SK-N-SH (cell line): ENCODE data around the gene WDFY2. TPM values are rescaled to one million over a fixed set of nuclear protein-coding genes. Genes with fewer than 3 reads are reported as not detected.

Source experiments
- CTCF ChIA-PET: fragments of 300-600, 350-600 bp; formaldehyde crosslinking; extraction: SDS; loops from one replicate; lab custom pipeline; 2021; lab: Yijun Ruan, JAX
- POLR2A ChIA-PET: fragments of 350-600 bp; sonication (Branson Sonifier 250); formaldehyde crosslinking; extraction: SDS; loops from one replicate; lab custom pipeline; 2020; ENCODE audit warnings: antibody characterized with exemption, inconsistent platforms; lab: Yijun Ruan, JAX
- DNase-seq: peaks from one replicate; pipeline ENCODE4 v3.0.0; 2012
- H2AFZ ChIP-seq: fragments of 200-600 bp; sonication (generic); 2 replicates; pipeline ENCODE4 v1.8.1; 2016; ENCODE audit warnings: antibody characterized with exemption, mild to moderate bottlenecking, low read depth
- H3F3A ChIP-seq: fragments of 200-600 bp; sonication (generic); replicated peaks from 2 replicates; pipeline ENCODE3; 2016; ENCODE audit warnings: antibody characterized with exemption, mild to moderate bottlenecking; ENCODE audit not compliant: insufficient read depth
- H3K27ac ChIP-seq, 2 experiments: fragments of 200-500 bp in 1 of 2; fragments of 200-600 bp in 1 of 2; sonication (Bioruptor generic) in 1 of 2; sonication (generic), shearing (Covaris generic) in 1 of 2; 2 replicates each; pipeline versions ENCODE4 v1.5.1 to v1.6.1; 2014 to 2016; ENCODE audit warnings: low read depth in 2 of 2, inconsistent platforms in 1 of 2, low read length in 1 of 2, mild to moderate bottlenecking in 1 of 2, mixed read lengths in 1 of 2
- H3K27me3 ChIP-seq: fragments of 200-600 bp; sonication (generic), shearing (Covaris generic); 2 replicates; pipeline ENCODE4 v1.6.1; 2016; ENCODE audit warnings: mixed run types; ENCODE audit not compliant: insufficient read depth
- H3K36me3 ChIP-seq, 2 experiments: fragments of 200-500 bp in 1 of 2; fragments of 200-600 bp in 1 of 2; sonication (Bioruptor generic) in 1 of 2; sonication (generic) in 1 of 2; replicated peaks in 1 of 2; 2 replicates each; pipeline versions ENCODE3 to v1.5.1; 2014 to 2016; ENCODE audit warnings: low read length in 1 of 2, mild to moderate bottlenecking in 1 of 2; ENCODE audit not compliant: insufficient read depth in 2 of 2, control insufficient read depth in 1 of 2
- H3K4me1 ChIP-seq, 2 experiments: fragments of 200-500 bp in 1 of 2; fragments of 200-600 bp in 1 of 2; sonication (Bioruptor generic) in 1 of 2; sonication (generic), shearing (Covaris generic) in 1 of 2; 2 replicates each; pipeline versions ENCODE4 v1.5.1 to v1.6.1; 2014 to 2016; ENCODE audit warnings: low read depth in 1 of 2, low read length in 1 of 2, mixed run types in 1 of 2; ENCODE audit not compliant: insufficient read depth in 2 of 2, control insufficient read depth in 1 of 2
- H3K4me2 ChIP-seq: fragments of 200-600 bp; sonication (generic), shearing (Covaris generic); 2 replicates; pipeline ENCODE4 v1.6.1; 2017; ENCODE audit warnings: mixed run types
- H3K4me3 ChIP-seq, 2 experiments: fragments of 200-500 bp in 1 of 2; fragments of 200-600 bp in 1 of 2; sonication (Bioruptor generic) in 1 of 2; sonication (generic), shearing (Covaris generic) in 1 of 2; 2 replicates each; pipeline versions ENCODE4 v1.5.1 to v1.8.1; 2014 to 2016; ENCODE audit warnings: low read depth in 2 of 2, inconsistent platforms in 1 of 2, low read length in 1 of 2, mild to moderate bottlenecking in 1 of 2, mixed read lengths in 1 of 2, moderate library complexity in 1 of 2
- H3K79me2 ChIP-seq: fragments of 200-600 bp; sonication (generic); 2 replicates; pipeline ENCODE4 v1.8.1; 2017; ENCODE audit warnings: mild to moderate bottlenecking; ENCODE audit not compliant: insufficient read depth
- H3K9ac ChIP-seq: fragments of 200-600 bp; sonication (generic); 2 replicates; pipeline ENCODE4 v1.6.1; 2017; ENCODE audit warnings: mixed run types
- H3K9me2 ChIP-seq: fragments of 200-600 bp; sonication (generic); 2 replicates; pipeline ENCODE4 v1.6.1; 2017; ENCODE audit warnings: mixed run types
- H3K9me3 ChIP-seq: fragments of 200-600 bp; sonication (generic); 2 replicates; pipeline ENCODE4 v1.6.1; 2017; ENCODE audit warnings: mixed run types, mild to moderate bottlenecking, moderate library complexity
- H4K20me1 ChIP-seq: fragments of 200-600 bp; sonication (generic); 2 replicates; pipeline ENCODE4 v1.6.1; 2017; ENCODE audit warnings: mild to moderate bottlenecking, mixed run types; ENCODE audit not compliant: insufficient read depth
- CTCF ChIP-seq: fragments of 200-600 bp; sonication (generic); IDR thresholded peaks from 2 replicates; pipeline ENCODE4 v1.6.1; 2017; ENCODE audit warnings: antibody characterized with exemption, mild to moderate bottlenecking, moderate library complexity
- ELF1 ChIP-seq: IDR thresholded peaks from 2 replicates; pipeline ENCODE4 v1.4.0; 2012
- EP300 ChIP-seq, 2 experiments: IDR thresholded peaks; 2 replicates each; pipeline versions ENCODE4 v1.4.0 to v1.6.1; 2012; ENCODE audit warnings: borderline replicate concordance in 1 of 2, low read depth in 1 of 2, low read length in 1 of 2
- EZH2phosphoT487 ChIP-seq: fragments of 200-600 bp; sonication (generic); IDR thresholded peaks from 2 replicates; pipeline ENCODE4 v1.6.1; 2017; ENCODE audit warnings: low read depth, mixed run types, mild to moderate bottlenecking, antibody characterized with exemption, moderate library complexity, borderline replicate concordance
- FOXM1 ChIP-seq: IDR thresholded peaks from 2 replicates; pipeline ENCODE4 v1.4.0; 2012; ENCODE audit warnings: low read depth, mild to moderate bottlenecking
- GATA2 ChIP-seq: sonication (generic); formaldehyde crosslinking; IDR thresholded peaks from 2 replicates; pipeline ENCODE4 v1.5.0; 2020; ENCODE audit warnings: mild to moderate bottlenecking, missing genetic modification reagents
- MXI1 ChIP-seq: IDR thresholded peaks from 2 replicates; pipeline ENCODE4 v1.6.1; 2012; ENCODE audit warnings: mild to moderate bottlenecking, low read depth, low read length, improper control_type of control experiment
- NRF1 ChIP-seq: IDR thresholded peaks from 2 replicates; pipeline ENCODE4 v1.6.1; 2012; ENCODE audit warnings: low read depth, mild to moderate bottlenecking, low read length
- PBX3 ChIP-seq: IDR thresholded peaks from 2 replicates; pipeline ENCODE4; 2012
- REST ChIP-seq: IDR thresholded peaks from 2 replicates; pipeline ENCODE4 v1.6.1; 2012; ENCODE audit warnings: mild to moderate bottlenecking, low read depth, low read length, moderate library complexity
- RFX5 ChIP-seq: IDR thresholded peaks from 2 replicates; pipeline ENCODE4 v1.6.1; 2012; ENCODE audit warnings: mild to moderate bottlenecking, improper control_type of control experiment, low read length
- RXRA ChIP-seq: IDR thresholded peaks from 2 replicates; pipeline ENCODE4 v1.4.0; 2012; ENCODE audit warnings: low read depth, mild to moderate bottlenecking, borderline replicate concordance
- SMC3 ChIP-seq: IDR thresholded peaks from 2 replicates; pipeline ENCODE4 v1.6.1; 2012; ENCODE audit warnings: low read depth, low read length, improper control_type of control experiment
- TCF12 ChIP-seq: IDR thresholded peaks from 2 replicates; pipeline ENCODE4 v1.4.0; 2012
- TEAD4 ChIP-seq: IDR thresholded peaks from 2 replicates; pipeline ENCODE4 v1.4.0; 2012; ENCODE audit warnings: mild to moderate bottlenecking, borderline replicate concordance; ENCODE audit not compliant: insufficient read depth
- YY1 ChIP-seq: IDR thresholded peaks from 2 replicates; pipeline ENCODE4 v1.4.0; 2012; ENCODE audit warnings: low read depth, mild to moderate bottlenecking
- ZBTB33 ChIP-seq: IDR thresholded peaks from 2 replicates; pipeline ENCODE4 v1.4.0; 2012; ENCODE audit warnings: low read depth, borderline replicate concordance
- WGBS: methylation state at CpG from one replicate; pipeline ENCODE4 v1.1.6; 2017; ENCODE audit warnings: low lambda C conversion rate; 5-methylcytosine and 5-hydroxymethylcytosine counted together
- polyA plus RNA-seq, 3 experiments: library from polyadenylated mRNA; depleted of rRNA; stranded (reverse); fragments of >200 nt; gene quantifications; 2 replicates each; pipeline ENCODE4 v1.2.3, GENCODE V29; 2012

Gene WDFY2
- polyA plus RNA-seq, 1 of the 3 experiments (the other 2 are of a cell fraction) = 4.1 TPM

- H3K36me3 ChIP-seq = peaks cover 0 to 4% of the 10 kb centered on the region in 2 experiments
- peaks cover 8 to 16% of the 10 kb centered on the region in 2 experiments; a peak in 3 of 4 replicates for H3K4me1 ChIP-seq
- H3K4me2 ChIP-seq = no peak overlapping the region
- no peak overlapping the region for H3K9ac ChIP-seq
- H4K20me1 ChIP-seq = no peaks in the 10 kb centered on the region
- no peaks in the 10 kb centered on the region for H3K27me3 ChIP-seq
- H3K4me3 ChIP-seq = no peak overlapping the region
- no peaks in the 10 kb centered on the region for H3K9me2 ChIP-seq
- H3K27ac ChIP-seq = no peak overlapping the region; a peak in 1 of 4 replicates
- WGBS = 94% methylated on average over 8 of the region's 8 CpGs
- no peak overlapping the region for H2AFZ ChIP-seq
- H3K79me2 ChIP-seq = peaks cover 34% of the 10 kb centered on the region; the same call in 1 of the 2 replicates
- peaks cover 8% of the 10 kb centered on the region for H3F3A ChIP-seq
- ChIA-PET CTCF (interaction anchor here (1.0 kb wide), 1 partner anchor 122 kb away, joined by 3 read pairs; no protein-coding TSS in a partner anchor), POLR2A (no interaction called here)
- no peaks in the 10 kb centered on the region for H3K9me3 ChIP-seq
- TF ChIP-seq FOXM1 (no peak), TCF12 (no peak), GATA2 (CRISPR knock-in tag) (no peak)
- no peak for DNase-seq
Measured at GRCh38 chr13:51663973-51664957, 80.0 kb downstream of the WDFY2 start.

GRCh38 chr13:51665456-51665855 lies 81.2 kb downstream of the WDFY2 start:
- no peak overlapping the region for H3K9ac ChIP-seq
- H3K4me2 ChIP-seq = no peak overlapping the region
- TF ChIP-seq MXI1 (no peak), REST (no peak), CTCF (no peak), NRF1 (no peak), ELF1 (no peak), EZH2phosphoT487 (no peak), RFX5 (no peak), RXRA (no peak), ZBTB33 (no peak), PBX3 (no peak), GATA2 (CRISPR knock-in tag) (no peak), SMC3 (no peak), YY1 (no peak), TEAD4 (no peak), EP300 (IDR thresholded peaks at IDR 0.05; ENCODE audit: borderline replicate concordance in 1 of 2, low read depth in 1 of 2, low read length in 1 of 2) (no peak)

More at GRCh38 chr13:51665456-51665855, 81.2 kb downstream of the WDFY2 start:
- no peak for DNase-seq
- Histone ChIP-seq H3K27me3 (no peaks in the 10 kb centered on the region), H3K4me1 (peaks cover 8 to 21% of the 10 kb centered on the region in 2 experiments; a peak in 3 of 4 replicates), H3K4me3 (no peak overlapping the region), H2AFZ (no peak overlapping the region), H3K36me3 (peaks cover 0 to 4% of the 10 kb centered on the region in 2 experiments), H3K27ac (no peak overlapping the region), H3K9me3 (no peaks in the 10 kb centered on the region), H3F3A (peaks cover 9% of the 10 kb centered on the region), H3K9me2 (no peaks in the 10 kb centered on the region), H3K79me2 (peaks cover 40% of the 10 kb centered on the region; the same call in 1 of the 2 replicates), H4K20me1 (no peaks in the 10 kb centered on the region)
- ChIA-PET CTCF (no interaction called here), POLR2A (no interaction called here)
- WGBS = 72% methylated on average over 2 of the region's 2 CpGs
